Neutrophil (primary cell): ENCODE data around the gene ELK3.
A peak's percentile ranks its signal among the peaks of the same experiment; 100 is the strongest.

Source experiments
- H3K27ac ChIP-seq: fragments of 200-600 bp; sonication (generic); 2 replicates; pipeline ENCODE4 v1.5.1; 2016; ENCODE audit warnings: mild to moderate bottlenecking, moderate library complexity
- H3K27me3 ChIP-seq: fragments of 200-600 bp; sonication (generic); 2 replicates; pipeline ENCODE4 v1.6.0; 2016; ENCODE audit warnings: mild to moderate bottlenecking
- H3K36me3 ChIP-seq: fragments of 200-600 bp; sonication (generic); 2 replicates; pipeline ENCODE4 v1.5.1; 2017
- H3K4me1 ChIP-seq, 2 experiments: fragments of 200-600 bp in 1 of 2; sonication (generic) in 1 of 2; 1 replicate in 1 of 2; 2 replicates in 1 of 2; pipeline versions ENCODE4 v1.5.1 to v1.6.1; 2013 to 2016; ENCODE audit warnings: low read depth in 1 of 2, low read length in 1 of 2, mild to moderate bottlenecking in 1 of 2, moderate library complexity in 1 of 2; ENCODE audit not compliant: control insufficient read depth in 1 of 2, insufficient read depth in 1 of 2
- H3K4me3 ChIP-seq, 2 experiments: fragments of 200-600 bp in 1 of 2; sonication (generic) in 1 of 2; 1 replicate in 1 of 2; 2 replicates in 1 of 2; pipeline ENCODE4 v1.5.1; 2013 to 2016; ENCODE audit warnings: low read depth in 1 of 2, low read length in 1 of 2, mild to moderate bottlenecking in 1 of 2, moderate library complexity in 1 of 2
- H3K9me3 ChIP-seq: fragments of 200-600 bp; sonication (generic); 2 replicates; pipeline ENCODE4 v1.5.1; 2016
- CTCF ChIP-seq: fragments of 200-600 bp; sonication (generic); IDR thresholded peaks from 2 replicates; pipeline ENCODE4 v1.5.1; 2016; ENCODE audit warnings: antibody characterized with exemption

The ELK3 gene

GRCh38 chr12:96193725-96194575 is at the start of gene ELK3:
Gene ELK3 (plus strand): TSS chr12:96194375.
- Histone ChIP-seq H3K27ac (peak within 1 kb of the TSS; percentile 49), H3K4me1 (peaks cover 11 to 13% of the 10 kb centered on the region in 2 experiments), H3K36me3 (no peaks in the 10 kb centered on the region), H3K27me3 (peaks cover 30% of the 10 kb centered on the region), H3K9me3 (no peaks in the 10 kb centered on the region), H3K4me3 (peak within 1 kb of the TSS; percentile 63 to 65)
- TF ChIP-seq CTCF: no peak

GRCh38 chr12:96146747-96147146 is 47.4 kb upstream of the ELK3 start:
- peaks cover 14 to 17% of the 10 kb centered on the region in 2 experiments for H3K4me1 ChIP-seq
- H3K9me3 ChIP-seq: no peaks in the 10 kb centered on the region
- no peaks in the 10 kb centered on the region for H3K27me3 ChIP-seq
- H3K36me3 ChIP-seq: no peaks in the 10 kb centered on the region
- H3K27ac ChIP-seq: no peak overlapping the region
- no peak overlapping the region for H3K4me3 ChIP-seq
- no peak for TF ChIP-seq CTCF

- no peaks in the 10 kb centered on the region for H3K4me1 ChIP-seq
- TF ChIP-seq CTCF: no peak
These were observed 43.7 kb upstream of the ELK3 start for GRCh38 chr12:96150442-96150841.

GRCh38 chr12:96152164-96152563 is 42.0 kb upstream of the ELK3 start:
- Histone ChIP-seq H3K4me3 (no peak overlapping the region), H3K9me3 (no peaks in the 10 kb centered on the region), H3K27me3 (no peaks in the 10 kb centered on the region), H3K4me1 (no peaks in the 10 kb centered on the region), H3K27ac (no peak overlapping the region), H3K36me3 (no peaks in the 10 kb centered on the region)
- no peak for TF ChIP-seq CTCF

More at GRCh38 chr12:96150442-96150841, 43.7 kb upstream of the ELK3 start:
- Histone ChIP-seq H3K9me3 (no peaks in the 10 kb centered on the region), H3K4me3 (no peak overlapping the region), H3K27me3 (no peaks in the 10 kb centered on the region), H3K27ac (no peak overlapping the region), H3K36me3 (no peaks in the 10 kb centered on the region)

GRCh38 chr12:96153131-96153725 is 40.9 kb upstream of the ELK3 start:
- no peaks in the 10 kb centered on the region for H3K27me3 ChIP-seq
- no peak overlapping the region for H3K27ac ChIP-seq
- H3K4me3 ChIP-seq: no peak overlapping the region
- no peaks in the 10 kb centered on the region for H3K4me1 ChIP-seq
- no peaks in the 10 kb centered on the region for H3K9me3 ChIP-seq
- TF ChIP-seq CTCF: no peak
- H3K36me3 ChIP-seq: no peaks in the 10 kb centered on the region
